GM11168 (cell line): Measurements from ENCODE around the gene CBX5.
"Not testable (repeated sequence)": the region's sequence is repeated elsewhere in the genome, so short reads cannot be mapped to it uniquely, and the experiment has no call there.

Source experiments
- in situ Hi-C: fragments of 300-500 bp; cut with MboI; formaldehyde crosslinking; loops from one replicate; pipeline ENCODE4 v1.12.0; 2022; ENCODE audit warnings: low sequenced_read_pairs; ENCODE audit not compliant: unreplicated experiment

Gene CBX5

GRCh38 chr12:54294953-54295566 lies 15.1 kb upstream of the CBX5 start:
- in situ Hi-C loops, result loop anchor here (5.0 kb wide), 1 partner anchor 67 kb away; the partner anchor contains the start of gene GPR84

DNA sequence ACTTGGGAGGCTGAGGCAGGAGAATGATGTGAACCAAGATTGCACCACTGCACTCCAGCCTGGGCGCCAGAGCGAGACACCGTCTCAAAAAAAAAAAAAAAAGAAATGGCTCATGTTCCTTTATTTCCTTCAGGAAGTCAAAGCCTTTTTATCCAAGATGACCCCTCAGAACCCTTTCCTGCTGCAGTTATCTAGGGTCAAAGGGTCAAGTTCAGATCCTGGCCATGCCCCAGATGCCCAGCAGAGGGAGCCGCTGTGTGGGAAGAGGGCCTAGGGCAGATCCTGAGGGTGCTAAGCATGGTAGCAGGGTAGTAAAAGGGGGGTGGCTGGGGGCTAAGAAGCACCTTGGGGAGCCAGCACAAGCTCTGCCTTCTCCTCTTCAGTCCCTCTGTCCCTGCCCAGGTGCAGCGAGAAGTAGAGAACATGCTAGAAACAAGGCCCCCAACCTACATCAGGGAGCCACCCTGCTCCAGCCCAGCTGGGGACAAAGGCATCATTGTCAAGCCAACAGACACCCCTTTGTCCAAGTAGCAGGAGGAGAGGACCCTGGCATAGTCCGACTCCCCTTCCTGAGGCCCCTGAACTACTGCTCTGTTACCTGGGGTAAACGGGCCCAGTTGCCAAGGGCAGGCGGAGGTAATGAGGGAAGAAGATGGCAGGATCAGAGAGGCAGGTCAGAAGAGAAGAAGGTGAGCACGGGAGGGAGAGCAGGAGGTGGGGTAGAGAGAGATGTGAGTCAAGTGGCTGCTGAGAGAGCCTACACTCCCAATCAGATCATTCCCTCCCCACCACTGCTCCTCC lies 14.4 kb upstream of the CBX5 start:
- in situ Hi-C loops, result loop anchor here (5.0 kb wide), 1 partner anchor 68 kb away; the partner anchor contains the start of gene GPR84

- in situ Hi-C loops, result loop anchor here (5.0 kb wide), 1 partner anchor 69 kb away; the partner anchor contains the start of gene GPR84
Observed at GRCh38 chr12:54292931-54293241, 13.0 kb upstream of the CBX5 start.

GRCh38 chr12:54292083-54292930 lies 12.4 kb upstream of the CBX5 start:
- in situ Hi-C loops, result loop anchor here (5.0 kb wide), 1 partner anchor 70 kb away; the partner anchor contains the start of gene GPR84

GRCh38 chr12:54287261-54288157 lies 7.6 kb upstream of the CBX5 start:
- in situ Hi-C loops, result no loop called here

GRCh38 chr12:54286042-54287030 lies 6.4 kb upstream of the CBX5 start:
- in situ Hi-C loops, result no loop called here

- in situ Hi-C loops, result no loop called here
Observed at GRCh38 chr12:54285150-54286041, 5.5 kb upstream of the CBX5 start.

GRCh38 chr12:54284070-54284780 lies 4.3 kb upstream of the CBX5 start:
- in situ Hi-C loops, result not testable (repeated sequence)

DNA sequence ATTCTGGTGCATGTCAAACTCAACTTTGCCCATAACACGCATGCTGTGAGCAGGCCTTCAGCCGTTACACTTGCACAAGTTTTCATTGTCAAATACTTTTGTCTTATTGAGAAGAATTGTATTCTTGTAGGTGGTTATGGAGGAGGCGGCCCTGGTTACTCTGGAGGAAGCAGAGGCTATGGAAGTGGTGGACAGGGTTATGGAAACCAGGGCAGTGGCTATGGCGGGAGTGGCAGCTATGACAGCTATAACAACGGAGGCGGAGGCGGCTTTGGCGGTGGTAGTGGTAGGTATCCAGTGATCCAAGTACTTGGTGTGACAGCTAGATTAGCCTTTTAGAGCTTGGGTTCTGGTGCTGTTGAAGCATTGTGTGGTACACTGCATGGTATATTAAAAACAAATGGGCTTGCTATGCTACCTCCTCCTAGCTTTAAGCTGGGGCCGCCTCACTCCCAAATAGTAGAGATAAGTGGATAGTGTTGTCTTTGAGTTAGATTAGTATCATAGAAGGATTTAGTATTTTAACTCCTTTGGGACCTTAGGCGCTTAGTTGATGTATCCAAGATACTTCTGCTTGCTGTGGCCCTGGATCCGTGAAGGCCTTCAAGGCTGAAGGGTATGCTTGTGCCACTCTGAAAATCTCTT lies 3.1 kb upstream of the CBX5 start:
- in situ Hi-C loops, result no loop called here

- in situ Hi-C loops, result not testable (repeated sequence)
Observed at GRCh38 chr12:54281694-54282093, 1.8 kb upstream of the CBX5 start.

DNA sequence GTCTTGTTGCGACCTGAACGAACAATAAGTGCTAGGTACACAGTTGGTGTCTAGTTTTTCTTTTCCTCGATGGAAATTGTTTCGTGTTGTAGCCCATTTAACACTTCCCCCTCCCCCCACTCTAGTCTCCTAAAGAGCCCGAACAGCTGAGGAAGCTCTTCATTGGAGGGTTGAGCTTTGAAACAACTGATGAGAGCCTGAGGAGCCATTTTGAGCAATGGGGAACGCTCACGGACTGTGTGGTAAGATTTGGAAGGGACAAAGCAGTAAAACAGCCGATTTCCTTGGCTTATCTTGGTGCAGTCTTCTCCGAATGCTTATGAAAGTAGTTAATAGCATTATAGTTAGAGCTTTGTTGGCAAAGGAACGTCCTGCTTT lies 1.3 kb upstream of the CBX5 start:
- in situ Hi-C loops, result not testable (repeated sequence)

GRCh38 chr12:54280468-54281260 lies 742 bp upstream of the CBX5 start, which contains the start of gene HNRNPA1:
HNRNPA1 (plus strand) TSS chr12:54280726; CDS start chr12:54280808, 82 bp downstream.
- in situ Hi-C loops, result no loop called here

- in situ Hi-C loops, result no loop called here
Observed at GRCh38 chr12:54279227-54279631, 693 bp downstream of the CBX5 start.

DNA sequence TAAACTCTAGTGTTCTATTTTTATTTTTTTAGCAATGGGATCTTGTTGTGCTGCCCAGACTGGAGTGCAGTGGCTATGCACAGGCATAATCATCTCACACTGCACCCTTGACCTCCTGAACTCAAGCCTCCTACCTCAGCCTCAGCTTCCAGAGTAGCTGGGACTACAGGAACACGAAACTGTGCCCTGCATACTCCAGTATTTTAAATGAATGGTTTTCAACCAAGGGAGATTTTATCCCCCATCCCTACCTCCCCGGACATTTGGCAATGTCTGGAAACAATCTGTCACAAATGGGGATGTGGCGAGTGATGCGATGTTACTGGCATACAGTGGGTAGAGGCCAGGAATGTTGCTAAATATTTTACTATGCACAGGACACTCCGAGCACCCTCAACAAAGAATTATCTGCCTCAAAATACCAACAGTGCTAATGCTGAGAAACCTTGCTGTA lies 2.1 kb downstream of the CBX5 start:
- in situ Hi-C loops, result no loop called here

DNA sequence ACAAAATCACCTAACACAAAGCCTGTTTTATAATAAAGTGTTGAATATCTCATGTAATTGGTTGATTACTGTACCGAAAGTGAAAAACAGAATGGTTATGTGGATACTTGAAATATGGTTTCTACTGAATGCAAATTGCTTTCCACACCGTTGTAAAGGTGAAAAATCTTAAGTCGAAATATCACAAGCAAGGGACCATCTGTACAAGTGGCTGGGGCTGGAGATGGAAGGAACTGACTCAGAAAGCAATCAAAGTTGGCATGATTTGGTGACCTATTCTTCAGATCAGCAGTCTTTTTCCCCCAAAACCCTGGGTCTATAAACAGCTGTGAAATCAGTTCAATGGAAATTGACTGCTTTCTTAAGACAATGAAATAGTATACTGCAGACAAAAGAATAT lies 3.6 kb downstream of the CBX5 start:
- in situ Hi-C loops, result no loop called here

DNA sequence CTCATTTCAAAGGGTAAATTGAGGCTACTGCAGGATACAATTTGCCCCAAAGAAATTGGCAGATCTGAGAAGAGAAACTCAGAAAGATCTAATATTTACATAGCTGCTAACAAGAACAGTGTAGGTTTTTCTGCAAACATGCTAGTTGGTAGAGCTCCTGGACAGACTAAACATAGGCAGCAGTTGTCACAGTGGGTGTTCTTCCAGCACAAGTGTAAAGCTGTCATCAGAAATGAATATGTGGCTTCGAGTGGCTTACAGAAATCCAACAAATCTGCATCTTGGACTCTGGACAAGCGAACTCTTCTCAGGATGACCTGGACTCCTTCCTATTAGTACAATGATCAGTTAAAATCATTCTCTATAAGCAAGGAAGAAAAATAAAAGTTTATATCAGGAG lies 5.9 kb downstream of the CBX5 start:
- in situ Hi-C loops, result no loop called here
